Activated CD4-positive, alpha-beta T cell treated with anti-CD3 and anti-CD28 coated beads for 48 hours (primary cell): ENCODE results near the gene CDC42BPA.
"Not testable (repeated sequence)": the region's sequence is repeated elsewhere in the genome, so short reads cannot be mapped to it uniquely, and the experiment has no call there.

Experiments used
- DNase-seq: peaks from one replicate; pipeline ENCODE4 v3.0.0-alpha.2; 2020

Gene CDC42BPA

DNA sequence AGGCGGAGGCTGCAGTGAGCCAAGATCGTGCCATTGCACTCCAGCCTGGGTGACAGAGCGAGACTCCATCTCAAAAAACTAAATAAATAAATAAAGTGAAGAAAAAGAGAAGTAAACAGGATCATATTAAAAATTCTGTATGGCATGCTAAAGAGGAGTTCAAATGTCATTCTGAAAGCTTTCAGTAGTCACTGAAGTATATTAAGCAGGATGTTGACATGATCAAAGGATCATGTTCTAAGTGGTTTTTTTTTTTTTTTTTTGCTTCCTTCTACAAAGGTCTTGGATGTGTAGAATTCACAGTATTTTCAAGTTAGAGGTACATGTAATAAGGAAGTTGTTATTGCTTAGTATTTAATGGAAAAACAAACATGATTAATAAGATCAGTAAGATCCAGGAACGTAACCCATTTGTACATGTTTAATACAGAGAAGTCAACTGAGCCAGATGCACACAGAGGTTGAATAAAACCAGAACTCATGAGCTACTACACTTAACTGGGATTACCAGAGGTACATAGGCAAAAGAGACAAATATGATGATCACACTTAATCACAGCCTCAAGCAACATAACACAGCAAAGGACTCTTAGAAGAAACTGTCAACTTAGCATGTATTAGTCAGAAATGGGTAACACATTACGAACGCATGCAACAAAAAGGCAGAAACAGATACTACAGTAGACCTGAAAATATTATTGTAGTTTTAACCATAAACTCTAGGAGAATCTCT, 12.2 kb downstream of the CDC42BPA start:
- DNase-seq, result no peak

GRCh38 chr1:227304665-227305064, 13.6 kb downstream of the CDC42BPA start:
- DNase-seq, result no peak

DNA sequence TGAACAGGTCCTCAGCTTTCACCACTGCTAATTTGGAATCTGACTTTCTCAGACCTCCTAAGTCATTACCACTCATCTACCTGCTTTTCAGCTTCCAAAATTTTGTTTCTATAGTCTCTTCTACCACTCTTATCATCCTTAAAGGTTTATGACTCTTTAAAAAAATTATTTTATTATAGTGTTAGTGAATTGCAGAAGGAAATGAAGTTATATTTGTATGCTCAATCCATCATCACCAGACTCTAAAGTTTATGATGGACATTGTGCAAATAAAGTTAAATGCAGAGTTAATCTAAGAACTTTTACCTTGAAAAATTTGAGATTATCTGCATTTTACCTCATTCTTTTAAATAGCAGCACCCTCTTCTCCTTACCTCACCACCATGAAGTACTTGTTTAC, 14.6 kb downstream of the CDC42BPA start:
- DNase-seq, result no peak

DNA sequence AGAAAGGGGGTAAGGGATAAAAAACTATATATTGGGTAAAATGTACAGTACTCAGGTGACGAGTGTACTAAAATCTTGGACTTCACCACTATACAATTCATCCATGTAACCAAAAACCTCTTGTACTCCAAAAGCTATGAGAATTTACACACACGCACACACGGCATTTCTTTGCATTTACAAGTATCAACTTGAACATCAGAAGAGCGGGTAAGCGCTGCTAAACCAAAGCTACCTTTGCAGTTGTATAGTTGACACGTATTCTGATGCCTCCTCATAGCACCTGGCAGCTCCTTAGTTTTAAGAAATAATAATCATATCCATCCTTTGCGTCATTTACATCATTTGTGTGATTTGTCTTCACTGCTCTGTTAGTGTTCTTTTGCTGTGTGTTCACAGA, 17.6 kb downstream of the CDC42BPA start:
- no peak for DNase-seq

- no peak for DNase-seq
These were observed 18.6 kb downstream of the CDC42BPA start for GRCh38 chr1:227299688-227300087.

DNA sequence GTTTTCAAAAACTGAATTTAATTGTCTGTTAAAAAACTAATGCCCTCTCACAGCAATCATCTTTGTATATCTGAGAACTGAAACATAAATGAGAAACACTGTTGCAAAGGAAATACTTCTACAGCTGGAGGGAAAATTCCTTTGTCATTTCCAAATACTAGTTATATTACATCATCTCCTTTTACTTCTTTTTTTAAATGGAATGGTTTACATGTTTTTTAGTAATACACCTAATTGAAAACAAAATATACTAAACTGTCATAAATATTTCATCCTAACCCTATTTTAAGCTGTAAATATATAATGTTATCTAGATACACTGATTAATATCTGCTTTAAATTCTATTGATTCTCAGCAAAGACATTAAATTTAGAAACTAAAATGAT, 19.1 kb downstream of the CDC42BPA start:
- no peak for DNase-seq

DNA sequence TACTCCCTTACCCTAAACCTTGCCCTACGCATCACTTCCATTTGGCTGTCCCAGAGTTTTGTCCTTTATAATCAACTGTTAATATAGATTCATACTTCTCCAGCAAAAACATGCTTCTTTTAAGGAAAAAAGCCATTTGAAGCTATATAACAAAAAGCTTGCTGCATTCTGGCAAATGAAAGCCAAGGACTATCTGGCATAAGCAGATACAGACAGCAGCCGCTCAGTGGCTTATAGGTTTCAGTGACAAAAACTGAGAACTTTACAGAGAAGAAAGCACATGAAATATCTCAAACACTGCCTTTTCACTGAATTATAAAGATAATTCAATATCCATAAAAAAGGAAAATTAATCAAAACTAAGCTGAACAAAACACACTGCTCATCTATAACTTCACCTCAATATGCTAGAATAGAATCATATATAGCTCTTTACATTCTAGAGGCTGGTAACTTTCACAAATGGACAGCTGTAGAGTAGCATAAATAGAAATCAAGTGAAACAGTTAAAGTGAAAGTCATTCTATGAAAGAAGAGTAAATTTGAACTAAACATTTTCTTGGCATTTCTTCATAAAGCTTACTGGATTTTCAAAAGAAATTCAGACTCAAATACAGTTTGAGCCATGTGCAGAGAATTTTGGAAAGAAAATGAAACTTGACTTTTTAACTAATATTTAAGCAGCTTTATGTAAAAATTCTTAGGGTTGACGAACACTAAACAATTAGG, 19.6 kb downstream of the CDC42BPA start:
- no peak for DNase-seq

DNA sequence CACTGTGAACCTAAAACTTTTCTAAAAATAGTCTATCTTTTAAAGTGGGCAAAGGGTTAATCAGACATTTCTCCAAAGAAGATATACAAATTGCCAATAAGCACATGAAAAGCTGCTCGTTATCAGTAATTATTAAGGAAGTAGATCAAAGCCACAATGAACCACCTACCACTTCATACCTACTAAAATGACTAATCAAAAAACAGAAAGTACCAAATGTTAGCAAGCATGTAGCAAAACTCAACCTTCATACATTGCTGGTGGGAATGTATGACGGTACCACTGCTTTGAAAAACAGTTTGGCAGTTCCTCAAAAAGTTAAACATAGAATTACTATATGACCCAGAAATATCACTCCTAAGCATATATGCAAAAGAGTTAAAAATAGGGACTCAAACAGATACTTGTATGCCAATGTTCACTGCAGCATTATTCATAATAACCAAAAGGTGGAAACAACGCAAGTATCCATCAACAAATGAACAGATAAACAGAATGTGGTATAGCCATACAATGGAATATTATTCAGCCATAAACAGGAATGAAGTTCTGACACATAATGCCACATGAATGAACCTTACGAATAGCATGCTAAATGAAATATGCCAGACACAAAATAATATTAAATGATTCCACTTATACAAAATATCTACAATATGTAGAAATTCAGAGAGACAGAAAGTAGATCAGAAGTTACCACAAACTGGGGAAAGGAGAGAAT, 21.1 kb downstream of the CDC42BPA start:
- no peak for DNase-seq

DNA sequence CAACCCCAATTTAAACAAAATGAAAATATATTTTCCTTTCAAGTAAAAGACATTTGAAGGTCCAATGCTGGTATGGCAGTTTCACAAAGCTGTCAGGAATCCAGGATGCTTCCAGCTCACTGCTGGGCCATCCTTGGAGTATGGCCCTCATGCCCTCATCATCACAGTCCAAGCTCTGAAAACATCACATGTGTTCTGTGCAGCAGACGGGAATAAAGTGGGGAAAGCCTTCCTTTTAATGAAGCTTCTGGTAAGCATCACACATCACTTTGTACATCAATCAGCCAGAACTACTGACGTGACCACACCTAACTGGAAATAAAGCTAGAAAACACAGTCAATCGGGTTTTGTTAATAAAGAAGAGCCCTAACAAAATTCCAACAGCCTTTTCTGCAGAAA, 22.7 kb downstream of the CDC42BPA start:
- no peak for DNase-seq

DNA sequence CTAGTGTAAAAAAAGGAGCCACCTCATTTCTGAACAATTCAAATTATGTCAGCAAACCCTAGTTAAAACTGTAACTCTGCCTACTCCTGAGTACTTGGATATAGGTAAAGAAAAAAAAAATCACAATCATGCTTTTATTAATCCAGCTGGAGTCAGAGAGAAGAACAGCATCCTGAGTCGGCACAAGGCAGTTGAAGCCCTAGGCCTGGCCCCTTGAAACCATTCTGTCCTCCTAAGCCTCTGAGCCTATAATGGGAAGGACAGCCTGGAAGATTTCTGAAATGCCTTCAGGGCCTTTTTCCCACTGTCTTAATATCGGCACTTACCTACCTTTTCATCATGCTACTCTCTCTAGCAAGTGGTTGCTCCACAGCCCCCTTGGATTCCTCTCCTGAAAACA, 32.5 kb downstream of the CDC42BPA start:
- DNase-seq, result no peak

DNA sequence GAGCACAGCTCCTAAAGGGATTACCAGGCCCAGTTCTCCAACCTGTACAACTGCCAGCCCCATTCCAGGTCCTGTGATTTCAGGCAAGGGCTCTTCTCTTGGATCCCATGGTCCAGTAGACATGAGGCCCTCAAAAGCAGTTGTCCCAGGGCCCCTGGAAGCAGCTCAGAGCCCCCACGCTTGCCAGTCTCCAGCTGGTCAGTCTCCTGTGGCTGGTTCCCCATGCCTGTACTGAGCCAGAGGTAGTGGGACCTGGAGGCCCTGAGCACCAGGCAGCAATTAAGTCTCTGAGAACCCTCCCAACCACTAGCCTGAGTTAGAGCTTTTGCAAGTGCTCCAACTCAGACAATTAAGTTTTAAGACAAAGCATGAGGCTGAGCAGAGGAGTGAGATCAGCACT, 36.9 kb downstream of the CDC42BPA start:
- DNase-seq, result no peak

DNA sequence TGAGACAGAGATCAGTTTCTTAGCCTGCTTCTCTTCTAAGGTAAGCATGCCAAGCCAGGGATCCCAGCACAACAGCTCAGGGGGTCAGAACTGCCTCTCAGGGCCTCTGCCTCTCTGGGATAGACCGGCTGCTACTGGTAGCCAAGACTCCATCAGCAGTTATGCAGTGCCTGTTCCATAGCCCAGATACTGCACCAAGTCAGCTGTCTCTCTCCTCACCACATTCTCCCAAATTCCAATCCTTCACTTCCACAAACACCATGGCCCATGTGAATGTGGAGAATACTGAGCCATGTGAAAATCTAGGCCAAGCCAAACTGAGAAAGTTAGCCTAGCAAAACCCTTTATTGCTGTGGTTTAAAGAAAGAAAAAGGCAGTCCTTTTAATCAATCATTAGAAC, 37.5 kb downstream of the CDC42BPA start:
- DNase-seq, result no peak

DNA sequence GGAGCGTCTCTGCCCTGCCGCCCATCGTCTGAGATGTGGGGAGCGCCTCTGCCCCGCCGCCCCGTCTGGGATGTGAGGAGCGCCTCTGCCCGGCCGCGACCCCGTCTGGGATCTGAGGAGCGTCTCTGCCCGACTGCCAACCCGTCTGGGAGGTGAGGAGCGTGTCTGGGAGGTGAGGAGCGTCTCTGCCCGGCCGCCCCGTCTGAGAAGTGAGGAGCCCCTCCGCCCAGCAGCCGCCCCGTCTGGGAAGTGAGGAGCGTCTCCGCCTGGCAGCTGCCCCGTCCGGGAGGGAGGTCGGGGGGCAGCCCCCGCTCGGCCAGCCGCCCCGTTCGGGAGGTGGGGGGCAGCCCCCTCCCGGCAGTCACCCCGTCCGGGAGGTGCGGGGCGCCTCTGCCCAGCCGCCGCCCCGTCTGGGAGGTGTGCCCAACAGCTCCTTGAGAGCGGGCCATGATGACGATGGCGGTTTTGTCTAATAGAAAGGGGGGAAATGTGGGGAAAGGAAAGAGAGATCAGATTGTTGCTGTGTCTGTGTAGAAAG, 42.1 kb downstream of the CDC42BPA start:
- DNase-seq, result not testable (repeated sequence)

DNA sequence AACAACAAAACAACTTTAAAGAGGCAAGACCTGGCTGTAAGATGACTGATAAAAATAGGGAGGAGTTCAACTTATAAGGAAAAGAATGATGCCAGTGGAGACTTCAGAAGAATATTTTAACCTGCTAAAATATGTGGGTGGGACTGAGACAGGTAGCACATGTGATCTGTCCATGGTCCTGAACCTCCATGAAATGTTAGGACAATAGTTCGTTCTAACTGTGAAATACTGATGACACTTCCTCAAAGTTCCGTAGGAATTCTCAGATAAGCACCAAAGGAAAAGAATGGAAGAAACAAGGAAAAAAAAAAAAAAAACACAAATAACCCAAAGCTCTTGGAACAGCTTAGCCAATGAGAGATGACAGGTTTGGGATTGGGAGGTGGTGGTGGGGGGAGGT, 44.7 kb downstream of the CDC42BPA start:
- DNase-seq, result no peak

GRCh38 chr1:227272428-227272827, 45.9 kb downstream of the CDC42BPA start:
- no peak for DNase-seq

- no peak for DNase-seq
These were observed 47.7 kb downstream of the CDC42BPA start for GRCh38 chr1:227270554-227270953.

- DNase-seq, result no peak
These were observed 49.3 kb downstream of the CDC42BPA start for GRCh38 chr1:227268943-227269342.

GRCh38 chr1:227265891-227266290, 52.4 kb downstream of the CDC42BPA start:
- no peak for DNase-seq

- DNase-seq, result no peak
These were observed 54.4 kb downstream of the CDC42BPA start for GRCh38 chr1:227263869-227264268.

DNA sequence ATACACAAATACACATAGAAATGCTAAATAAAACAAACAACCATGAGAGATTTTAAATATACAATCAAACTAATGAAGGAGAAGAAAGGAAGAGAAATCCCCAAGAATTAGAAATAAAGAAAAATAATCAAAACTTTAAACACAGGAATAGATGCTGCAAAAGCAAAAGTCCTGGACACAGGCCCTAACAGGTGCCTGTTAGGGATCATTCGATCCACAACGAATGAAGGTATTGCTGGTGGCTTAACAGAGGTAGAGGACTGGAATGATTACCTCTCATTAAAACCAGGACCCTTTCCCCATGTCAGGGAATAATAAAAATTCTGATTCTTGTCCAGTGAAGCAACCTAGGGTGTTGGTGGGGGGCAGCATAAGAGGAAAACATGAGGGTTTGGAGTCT, 56.8 kb downstream of the CDC42BPA start:
- DNase-seq, result no peak

GRCh38 chr1:227260433-227260832, 57.9 kb downstream of the CDC42BPA start:
- no peak for DNase-seq

GRCh38 chr1:227257964-227258363, 60.3 kb downstream of the CDC42BPA start:
- DNase-seq, result no peak

- DNase-seq, result no peak
These were observed 63.1 kb downstream of the CDC42BPA start for GRCh38 chr1:227255086-227255732.
